Activated CD8-positive, alpha-beta T cell treated with anti-CD3 and anti-CD28 coated beads, Interleukin-2, amount 10 ng/mL, durations not matched to agents 7 days and 5 days (primary cell): ENCODE results near the gene YWHAQ. TPM values are rescaled to one million over a fixed set of nuclear protein-coding genes. Genes with fewer than 3 reads are reported as not detected.

ENCODE experiments used
- ATAC-seq: fragments of 150-1000 bp; cut with Tn5 transposase; one replicate; pipeline ENCODE4 v1.10.0; 2021; ENCODE audit warnings: moderate library complexity
- CTCF ChIA-PET: fragments of 350-600 bp; sonication (Branson Sonifier 250); formaldehyde crosslinking; loops from one replicate; lab custom pipeline; 2021; ENCODE audit warnings: antibody characterized with exemption; lab: Charles Lee
- POLR2A ChIA-PET: fragments of 350-600 bp; sonication (Branson Sonifier 250); formaldehyde crosslinking; loops from one replicate; lab custom pipeline; 2021; ENCODE audit warnings: antibody characterized with exemption; lab: Charles Lee
- DNase-seq: peaks from one replicate; pipeline ENCODE4 v3.0.0-alpha.2; 2020
- H3K27ac Mint-ChIP-seq: one replicate; pipeline ENCODE4 v1.8.0; 2021; ENCODE audit warnings: mild to moderate bottlenecking, mixed read lengths
- H3K27me3 Mint-ChIP-seq: one replicate; pipeline ENCODE4 v1.8.0; 2021; ENCODE audit warnings: low read depth, mixed read lengths
- H3K36me3 Mint-ChIP-seq: one replicate; pipeline ENCODE4 v1.8.0; 2021; ENCODE audit warnings: low read depth, mixed read lengths
- H3K4me1 Mint-ChIP-seq: one replicate; pipeline ENCODE4 v1.8.0; 2021; ENCODE audit warnings: low read depth, mixed read lengths
- H3K4me3 Mint-ChIP-seq: one replicate; pipeline ENCODE4 v1.8.0; 2021; ENCODE audit warnings: mild to moderate bottlenecking, mixed read lengths
- H3K9me3 Mint-ChIP-seq: one replicate; pipeline ENCODE4 v1.8.0; 2022; ENCODE audit warnings: mixed read lengths; ENCODE audit not compliant: insufficient read depth
- total RNA-seq, 2 experiments: library from RNA; stranded (reverse); gene quantifications; one replicate each; pipeline ENCODE4 v1.2.3, GENCODE V29; 2021

The YWHAQ gene
- total RNA-seq, 2 experiments from 2014 or later = 292 to 315 TPM

GRCh38 chr2:9644021-9644420 lies 13.2 kb upstream of the YWHAQ start:
- H3K27me3 Mint-ChIP-seq = peaks cover 21% of the 10 kb centered on the region
- no peaks in the 10 kb centered on the region for H3K9me3 Mint-ChIP-seq
- H3K27ac Mint-ChIP-seq = no peak overlapping the region
- H3K4me3 Mint-ChIP-seq = no peak overlapping the region
- H3K4me1 Mint-ChIP-seq = peaks cover 21% of the 10 kb centered on the region
- ChIA-PET CTCF (no interaction called here), POLR2A (no interaction called here)
- DNase-seq (no peak), ATAC-seq (no peak)
- no peaks in the 10 kb centered on the region for H3K36me3 Mint-ChIP-seq

DNA sequence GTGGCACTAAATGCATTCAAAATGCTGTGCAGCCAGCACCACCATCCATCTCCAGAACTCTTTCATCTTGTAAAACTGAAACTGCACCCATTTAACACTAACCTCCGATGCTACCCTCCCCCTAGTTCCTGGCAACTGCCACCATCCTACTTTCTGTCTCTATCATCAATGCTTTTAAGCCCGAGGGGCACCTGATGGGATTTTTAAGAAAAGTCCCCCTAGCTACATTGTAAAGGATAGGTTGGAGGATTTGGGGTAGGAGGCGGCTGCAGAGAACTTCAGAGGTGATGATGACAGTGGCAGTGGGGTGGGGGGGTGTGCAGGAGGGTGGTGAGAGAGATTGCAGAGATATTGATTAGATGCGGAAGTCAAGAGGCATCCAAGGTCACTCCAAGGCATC lies 10.8 kb upstream of the YWHAQ start:
- H3K36me3 Mint-ChIP-seq = no peaks in the 10 kb centered on the region
- no peaks in the 10 kb centered on the region for H3K9me3 Mint-ChIP-seq
- ChIA-PET POLR2A (no interaction called here), CTCF (interaction anchor here (1.0 kb wide), 1 partner anchor 21 kb away, joined by 3 read pairs; no protein-coding TSS in a partner anchor)
- peaks cover 9% of the 10 kb centered on the region for H3K27me3 Mint-ChIP-seq
- DNase-seq = peak; percentile 38
- peak overlapping the region; percentile 16 for H3K4me3 Mint-ChIP-seq
- H3K4me1 Mint-ChIP-seq = peaks cover 12% of the 10 kb centered on the region
- peak overlapping the region; percentile 47 for H3K27ac Mint-ChIP-seq
- ATAC-seq = peak; percentile 61

DNA sequence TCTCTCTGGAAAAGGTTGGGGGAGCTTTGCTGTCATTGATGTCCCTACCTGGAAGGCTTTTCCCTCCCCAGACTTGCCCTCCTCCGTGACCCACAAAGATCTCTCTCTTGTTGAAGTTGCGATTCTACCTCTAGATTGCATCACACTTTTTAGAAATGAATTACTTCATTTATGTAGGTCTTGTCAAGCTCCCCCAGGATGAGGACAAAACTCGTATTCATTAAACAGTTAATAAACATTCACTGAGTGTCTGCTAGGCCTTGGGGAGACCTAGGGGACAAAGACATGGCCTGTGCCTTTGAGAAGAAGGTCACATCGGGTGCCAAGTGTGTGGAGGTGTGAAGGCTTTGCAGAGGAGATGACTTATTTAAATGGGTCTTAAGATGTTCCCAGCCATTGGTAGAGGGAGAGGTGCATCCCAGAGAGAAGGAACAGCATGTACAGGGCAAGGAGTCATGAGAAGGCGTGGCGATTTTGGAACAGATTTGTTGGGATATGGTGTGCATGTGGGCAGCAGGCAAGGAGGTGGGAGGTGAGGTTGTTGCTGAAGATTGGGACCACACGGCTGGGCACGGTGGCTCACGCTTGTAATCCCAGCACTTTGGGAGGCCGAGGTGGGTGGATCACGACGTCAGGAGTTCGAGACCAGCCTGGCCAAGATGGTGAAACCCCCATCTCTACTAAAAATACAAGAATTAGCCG lies 9.8 kb upstream of the YWHAQ start:
- ChIA-PET CTCF (interaction anchor here (0.6 kb wide), 1 partner anchor 755 kb away, joined by 3 read pairs; no protein-coding TSS in a partner anchor), POLR2A (no interaction called here)
- H3K4me3 Mint-ChIP-seq = no peak overlapping the region
- H3K9me3 Mint-ChIP-seq = no peaks in the 10 kb centered on the region
- no peak overlapping the region for H3K27ac Mint-ChIP-seq
- H3K4me1 Mint-ChIP-seq = peaks cover 12% of the 10 kb centered on the region
- H3K36me3 Mint-ChIP-seq = no peaks in the 10 kb centered on the region
- H3K27me3 Mint-ChIP-seq = peaks cover 16% of the 10 kb centered on the region
- DNase-seq (no peak), ATAC-seq (no peak)

DNA sequence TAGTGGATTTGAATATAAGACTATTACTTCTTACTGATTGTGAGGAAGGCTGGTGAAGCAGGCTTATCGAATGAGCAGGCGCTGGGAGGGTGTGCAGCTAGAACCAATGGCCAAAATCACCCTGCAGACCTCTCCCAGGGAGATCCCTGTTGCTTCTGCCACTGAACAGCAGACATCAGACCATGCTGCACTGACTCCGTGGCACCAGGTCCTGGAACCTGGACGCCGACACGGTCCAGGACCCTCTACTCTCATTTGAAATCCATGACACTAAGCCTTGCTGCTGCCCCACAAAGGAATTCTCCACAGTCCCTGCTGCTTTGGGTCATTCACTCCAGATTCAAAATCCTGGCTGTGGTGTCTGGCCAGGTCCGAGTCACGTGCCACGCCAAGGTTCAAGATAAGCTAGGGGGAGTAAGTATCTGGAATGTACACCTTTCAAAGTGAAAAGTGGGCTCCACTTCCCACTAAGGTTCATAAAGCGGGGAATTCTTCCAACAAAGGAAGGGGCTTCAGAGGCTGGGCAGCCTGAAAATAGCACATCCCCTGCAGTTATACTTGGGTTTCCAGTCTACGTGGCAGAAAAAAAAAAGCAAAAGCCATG lies 9.0 kb upstream of the YWHAQ start:
- DNase-seq = no peak
- Mint-ChIP-seq H3K4me1 (peaks cover 12% of the 10 kb centered on the region), H3K27me3 (peaks cover 16% of the 10 kb centered on the region), H3K4me3 (no peak overlapping the region), H3K27ac (no peak overlapping the region), H3K36me3 (no peaks in the 10 kb centered on the region), H3K9me3 (no peaks in the 10 kb centered on the region)
- ChIA-PET POLR2A (no interaction called here), CTCF (interaction anchor here (0.6 kb wide), 1 partner anchor 756 kb away, joined by 3 read pairs; no protein-coding TSS in a partner anchor)
- no peak for ATAC-seq

DNA sequence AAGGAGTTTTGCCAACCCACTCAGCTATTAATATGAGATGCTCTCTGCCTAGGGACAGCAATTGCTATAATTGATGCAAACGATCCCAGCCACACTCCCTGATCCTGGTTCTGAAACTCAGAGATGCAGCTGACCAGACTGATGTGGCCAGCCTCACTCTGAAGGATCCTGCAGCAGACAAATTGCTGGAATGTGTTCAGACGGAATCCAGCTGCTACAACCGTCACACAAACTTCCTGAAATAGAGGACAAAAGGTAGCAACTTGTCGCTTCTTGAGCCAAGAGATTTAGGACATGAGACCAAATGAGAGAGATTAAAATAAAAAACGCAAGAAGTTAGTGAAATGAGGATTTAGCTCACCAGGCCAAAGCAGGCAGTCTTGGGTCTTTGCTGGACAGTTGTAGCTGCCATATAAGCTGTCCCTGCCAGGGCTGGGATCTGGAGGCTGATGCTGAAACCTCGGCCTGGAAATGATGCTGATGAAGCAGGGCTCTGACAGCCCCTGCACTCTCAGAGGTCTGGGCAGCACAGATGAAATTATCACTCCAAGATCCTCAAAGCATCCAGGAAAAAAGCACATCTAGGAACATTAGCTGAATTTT lies 8.3 kb upstream of the YWHAQ start:
- CTCF ChIA-PET = interaction anchor here (0.9 kb wide), 1 partner anchor 11 kb away, joined by 4 read pairs; no protein-coding TSS in a partner anchor

DNA sequence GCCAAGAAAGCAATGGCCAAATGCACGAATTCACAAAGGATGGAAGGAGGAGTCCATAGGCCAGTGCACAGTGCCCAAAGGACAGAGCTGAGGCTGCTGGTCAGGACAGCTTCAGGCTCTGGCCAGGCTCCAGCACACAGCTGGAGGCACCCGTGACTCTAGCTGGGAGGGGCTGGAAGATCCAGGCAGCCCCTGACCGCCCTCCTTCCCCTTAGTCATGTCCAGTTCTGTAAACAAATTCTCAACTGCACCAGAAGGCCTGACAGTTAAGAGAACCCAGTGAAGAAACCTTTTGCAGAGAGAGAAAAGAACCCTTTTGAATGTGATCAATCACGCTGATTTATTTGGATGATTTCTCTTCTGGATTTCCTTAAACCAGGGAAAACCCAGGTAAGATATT lies 7.7 kb upstream of the YWHAQ start:
- ChIA-PET POLR2A (interaction anchor here (0.5 to 1.4 kb wide), 3 partner anchors 17 to 83 kb away, joined by 3 read pairs; partner anchors contain the start of gene ADAM17), CTCF (interaction anchor here (0.9 kb wide), 1 partner anchor 10 kb away, joined by 4 read pairs; no protein-coding TSS in a partner anchor)
- H3K9me3 Mint-ChIP-seq = no peaks in the 10 kb centered on the region
- H3K36me3 Mint-ChIP-seq = no peaks in the 10 kb centered on the region
- no peak for ATAC-seq
- H3K27ac Mint-ChIP-seq = no peak overlapping the region
- no peak for DNase-seq
- H3K4me3 Mint-ChIP-seq = no peak overlapping the region
- H3K4me1 Mint-ChIP-seq = peaks cover 12% of the 10 kb centered on the region
- H3K27me3 Mint-ChIP-seq = peaks cover 21% of the 10 kb centered on the region

More for the DNA sequence above, 8.3 kb upstream of the YWHAQ start:
- peaks cover 12% of the 10 kb centered on the region for H3K4me1 Mint-ChIP-seq
- H3K27me3 Mint-ChIP-seq = peaks cover 20% of the 10 kb centered on the region
- H3K36me3 Mint-ChIP-seq = no peaks in the 10 kb centered on the region
- DNase-seq = no peak
- no peak overlapping the region for H3K27ac Mint-ChIP-seq
- POLR2A ChIA-PET = interaction anchor here (0.8 kb wide), 1 partner anchor 83 kb away, joined by 3 read pairs; the partner anchor contains the start of gene ADAM17
- no peaks in the 10 kb centered on the region for H3K9me3 Mint-ChIP-seq
- no peak overlapping the region for H3K4me3 Mint-ChIP-seq
- ATAC-seq = no peak

DNA sequence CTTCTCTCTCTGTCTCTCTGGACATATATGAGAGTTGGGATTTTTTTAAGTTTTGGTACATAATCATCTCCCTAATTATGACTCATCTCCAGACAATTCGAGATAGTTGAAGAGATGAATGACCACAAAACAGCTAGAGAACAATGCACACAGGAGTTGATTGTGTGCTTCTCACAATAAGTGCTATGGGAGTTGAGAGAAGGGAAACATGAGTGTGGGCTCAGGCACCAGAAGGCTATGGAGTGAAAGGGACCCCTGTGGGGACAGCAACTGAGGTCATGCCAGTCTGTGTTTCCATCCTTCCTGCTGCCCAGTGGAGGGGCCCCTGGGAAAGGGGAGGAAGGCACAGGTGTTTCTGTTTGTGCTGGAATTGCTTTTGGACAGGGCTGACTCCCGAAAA lies 6.5 kb upstream of the YWHAQ start:
- Mint-ChIP-seq H3K9me3 (no peaks in the 10 kb centered on the region), H3K27me3 (peaks cover 30% of the 10 kb centered on the region), H3K27ac (no peak overlapping the region), H3K36me3 (no peaks in the 10 kb centered on the region), H3K4me3 (no peak overlapping the region), H3K4me1 (peaks cover 12% of the 10 kb centered on the region)
- ATAC-seq = no peak
- no peak for DNase-seq
- CTCF ChIA-PET = interaction anchor here (0.6 to 1.0 kb wide), 3 partner anchors 12 to 89 kb away, joined by 3 read pairs; no protein-coding TSS in a partner anchor
- POLR2A ChIA-PET = interaction anchor here (1.4 kb wide), 1 partner anchor 18 kb away, joined by 3 read pairs; no protein-coding TSS in a partner anchor

DNA sequence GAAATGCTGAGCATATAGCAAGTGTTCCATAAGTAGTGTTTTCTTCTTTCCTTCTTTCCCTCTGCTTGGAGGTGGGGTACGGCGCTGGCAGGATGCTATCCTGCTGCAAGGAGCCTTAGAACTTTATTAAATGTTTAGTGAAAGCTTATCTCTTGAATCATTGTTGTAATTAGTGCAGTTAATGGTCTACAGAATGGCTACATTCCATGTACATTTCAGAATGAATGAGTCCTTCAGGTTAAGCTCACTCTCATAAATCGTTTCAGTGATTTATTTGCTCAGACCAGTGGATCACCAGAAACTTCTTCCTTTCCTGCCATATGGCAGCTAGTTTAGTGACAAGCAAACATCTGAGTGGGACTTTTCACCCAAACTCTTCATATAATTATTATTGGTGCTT lies 3.3 kb upstream of the YWHAQ start:
- no peak for DNase-seq
- POLR2A ChIA-PET = no interaction called here
- ATAC-seq = no peak
- H3K27me3 Mint-ChIP-seq = peaks cover 32% of the 10 kb centered on the region
- H3K27ac Mint-ChIP-seq = no peak overlapping the region
- no peak overlapping the region for H3K4me3 Mint-ChIP-seq
- CTCF ChIA-PET = interaction anchor here (0.9 to 1.3 kb wide), 2 partner anchors 16 to 69 kb away, joined by 3 read pairs; no protein-coding TSS in a partner anchor
- H3K9me3 Mint-ChIP-seq = no peaks in the 10 kb centered on the region
- peaks cover 13% of the 10 kb centered on the region for H3K36me3 Mint-ChIP-seq
- peaks cover 17% of the 10 kb centered on the region for H3K4me1 Mint-ChIP-seq

DNA sequence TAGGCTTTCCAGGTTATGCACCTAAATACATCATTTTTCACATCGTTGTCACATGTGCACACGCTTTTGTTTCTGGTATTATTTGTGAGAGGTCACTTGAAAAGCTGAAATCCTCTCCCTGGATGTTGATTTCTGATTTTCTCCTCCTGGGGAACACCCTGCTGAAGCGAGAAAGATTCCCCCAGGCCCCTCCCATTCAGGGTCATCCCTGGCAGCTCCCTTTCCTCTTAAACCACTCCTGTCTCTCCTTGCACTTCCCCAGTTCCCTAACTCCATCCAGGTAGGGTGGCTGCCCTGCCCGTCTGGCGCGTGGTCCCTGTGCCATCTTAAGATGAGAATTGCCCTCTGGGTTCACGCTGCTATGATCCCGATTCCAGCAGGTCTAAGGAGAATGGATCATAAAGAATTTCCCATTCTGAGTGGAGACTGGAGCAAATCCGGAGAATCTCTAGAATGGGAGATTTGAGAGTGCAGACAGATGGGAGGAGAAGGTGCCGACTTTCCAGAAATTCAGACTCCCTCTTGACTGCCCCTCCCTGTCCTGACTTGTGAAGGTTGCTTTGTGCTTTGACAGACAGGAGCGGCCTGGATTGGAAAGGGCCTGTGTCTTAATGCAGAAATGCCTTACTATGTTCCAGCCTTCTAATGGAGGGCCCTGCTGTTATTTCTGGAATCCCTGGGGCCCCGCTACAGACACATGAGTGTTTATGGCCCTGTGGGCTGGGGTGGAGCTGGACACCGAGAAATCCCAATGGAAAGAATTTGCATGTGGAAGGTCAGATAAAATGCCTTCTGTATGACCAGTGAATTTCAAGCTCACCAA lies 1.3 kb upstream of the YWHAQ start:
- Mint-ChIP-seq H3K36me3 (peaks cover 33% of the 10 kb centered on the region), H3K27ac (peak overlapping the region; percentile 56), H3K27me3 (peaks cover 29% of the 10 kb centered on the region), H3K4me3 (peak overlapping the region; percentile 85), H3K9me3 (no peaks in the 10 kb centered on the region), H3K4me1 (peaks cover 34% of the 10 kb centered on the region)
- POLR2A ChIA-PET = interaction anchor here (1.0 to 3.1 kb wide), 5 partner anchors 13 to 209 kb away, joined by 3 to 47 read pairs (median 16); partner anchors contain the start of genes ADAM17, CPSF3 and ITGB1BP1
- DNase-seq = no peak
- CTCF ChIA-PET = interaction anchor here (0.9 to 2.4 kb wide), 4 partner anchors 18 to 167 kb away, joined by 3 to 12 read pairs (median 5); partner anchors contain the start of gene ADAM17
- ATAC-seq = no peak

DNA sequence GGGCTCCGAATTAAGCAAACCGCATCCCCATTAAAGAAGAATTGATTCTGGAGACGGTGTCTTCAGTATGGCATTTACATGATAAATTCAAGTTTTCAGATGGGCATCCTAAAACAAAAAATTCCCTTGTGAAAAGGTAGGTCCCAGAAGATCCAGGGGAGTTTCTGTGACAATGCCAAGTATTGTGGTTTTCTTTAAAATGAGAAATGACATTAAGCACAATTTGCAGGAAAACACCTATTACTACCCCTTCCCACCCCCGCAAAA lies 689 bp upstream of the YWHAQ start:
- Mint-ChIP-seq H3K4me3 (peak overlapping the region; percentile 85), H3K4me1 (peaks cover 40% of the 10 kb centered on the region), H3K9me3 (no peaks in the 10 kb centered on the region), H3K27me3 (peaks cover 29% of the 10 kb centered on the region), H3K36me3 (peaks cover 39% of the 10 kb centered on the region), H3K27ac (peak overlapping the region; percentile 96)
- POLR2A ChIA-PET = interaction anchor here (0.6 to 3.1 kb wide), 16 partner anchors 12 to 208 kb away, joined by 3 to 47 read pairs (median 5); partner anchors contain the start of genes ADAM17, CPSF3, IAH1 and ITGB1BP1
- DNase-seq (no peak), ATAC-seq (no peak)
- CTCF ChIA-PET = interaction anchor here (1.2 to 2.4 kb wide), 3 partner anchors 17 to 76 kb away, joined by 3 to 12 read pairs (median 6); partner anchors contain the start of gene ADAM17
